K562 (cell line): Measurements from ENCODE around the gene POMGNT1. TPM values are rescaled to one million over a fixed set of nuclear protein-coding genes. Genes with fewer than 3 reads are reported as not detected.

Experiments
- ARID1B ChIP-seq: fragments of 450-650 bp; IDR thresholded peaks from 2 replicates; pipeline ENCODE4 v1.6.1; 2016; ENCODE audit warnings: antibody characterized with exemption, mild to moderate bottlenecking, inconsistent platforms
- BCOR ChIP-seq: fragments of 450-650 bp; IDR thresholded peaks from 2 replicates; pipeline ENCODE4 v1.6.1; 2016
- CAMTA2 ChIP-seq: fragments of 250-450 bp; sonication (Bioruptor Pico); conservative IDR thresholded peaks from 2 replicates; pipeline ENCODE4 v1.5.1; 2022
- CHD2 ChIP-seq: IDR thresholded peaks from 2 replicates; pipeline ENCODE4 v1.6.1; 2011; ENCODE audit warnings: low read depth, low read length
- DEAF1 ChIP-seq: fragments of 450-650 bp; formaldehyde crosslinking; IDR thresholded peaks from 2 replicates; pipeline ENCODE4 v1.4.0; 2020; ENCODE audit warnings: mild to moderate bottlenecking, moderate library complexity
- DNMT1 ChIP-seq: fragments of 450-650 bp; IDR thresholded peaks from 2 replicates; pipeline ENCODE4 v1.6.1; 2016; ENCODE audit warnings: antibody characterized with exemption, mild to moderate bottlenecking
- EHMT2 ChIP-seq: fragments of 450-650 bp; IDR thresholded peaks from 2 replicates; pipeline ENCODE4 v1.6.1; 2018; ENCODE audit warnings: antibody characterized with exemption
- ILK ChIP-seq: fragments of 450-650 bp; IDR thresholded peaks from 2 replicates; pipeline ENCODE4 v1.6.1; 2016; ENCODE audit warnings: missing genetic modification characterization, low read depth, mild to moderate bottlenecking, missing compliant biosample characterization, moderate library complexity, borderline replicate concordance
- KDM4B ChIP-seq, 2 experiments: fragments of 450-650 bp in 1 of 2; sonication (generic) in 1 of 2; IDR thresholded peaks; 2 replicates each; pipeline ENCODE4 v1.6.1; 2016 to 2017; ENCODE audit warnings: borderline replicate concordance in 2 of 2, antibody characterized with exemption in 1 of 2, low read depth in 1 of 2, mild to moderate bottlenecking in 1 of 2
- NCOA2 ChIP-seq, 2 experiments: fragments of 450-650 bp; IDR thresholded peaks; 2 replicates each; pipeline ENCODE4 v1.6.1; 2018; ENCODE audit warnings: mild to moderate bottlenecking in 2 of 2, moderate library complexity in 1 of 2; ENCODE audit not compliant: partially characterized antibody in 2 of 2
- POU5F1 ChIP-seq: fragments of 150-350 bp; IDR thresholded peaks from 2 replicates; pipeline ENCODE4 v1.6.1; 2014; ENCODE audit warnings: borderline replicate concordance, low read length, low read depth, mild to moderate bottlenecking; ENCODE audit not compliant: partially characterized antibody
- REST ChIP-seq, 2 experiments: fragments of 450-650 bp; formaldehyde crosslinking in 1 of 2; IDR thresholded peaks; 2 replicates each; pipeline versions ENCODE4 v1.4.0 to v1.6.1; 2014 to 2020; ENCODE audit warnings: mild to moderate bottlenecking in 2 of 2, borderline replicate concordance in 1 of 2, low read depth in 1 of 2
- SMARCA4 ChIP-seq: fragments of 450-650 bp; IDR thresholded peaks from 2 replicates; pipeline ENCODE4 v1.6.1; 2016
- ZNF316 ChIP-seq: fragments of 450-650 bp; IDR thresholded peaks from 2 replicates; pipeline ENCODE4 v1.6.1; 2016
- polyA plus RNA-seq, 8 experiments: library from polyadenylated mRNA; depleted of rRNA in 4 of 8; stranded (reverse) in 5 of 8; unstranded in 3 of 8; fragments of >200 nt; fragmentation: Nextera tagmentation in 2 of 8; fragmentation: Illumina TruSeq in 1 of 8; extraction: Ambion mirVana in 2 of 8; extraction: Trizol in 1 of 8; gene quantifications; 2 replicates each; pipeline versions ENCODE4 v1.2.1 to v1.2.3, GENCODE V29; 2011 to 2014; ENCODE audit warnings: inconsistent platforms in 1 of 8, missing spikeins in 1 of 8
- total RNA-seq, 7 experiments: library from RNA; depleted of rRNA in 6 of 7; stranded (reverse); fragments of >200 nt in 6 of 7; fragmentation: Illumina TruSeq in 2 of 7; extraction: Trizol in 2 of 7; gene quantifications; 2 replicates each; pipeline versions ENCODE4 v1.2.1 to v1.2.3, GENCODE V29; 2011 to 2021; ENCODE audit warnings: low replicate concordance in 1 of 7
- TF ChIP-seq, protein P1 (sequence below): IDR thresholded peaks from 2 replicates; pipeline ENCODE4 v1.6.1; 2016; ENCODE audit warnings: missing genetic modification characterization, missing compliant biosample characterization

Gene POMGNT1
- total and polyA plus RNA-seq, 9 of the 15 experiments (the other 6 are each of a cell fraction or from before 2014, with no cell fraction given), result 14.1 to 58.9 (median 37.8) TPM

GRCh38 chr1:46179138-46180081, 18.8 kb downstream of the POMGNT1 start (continued):
- peak; percentile 95 for TF ChIP-seq REST (IDR thresholded peaks at IDR 0.05; ENCODE audit: borderline replicate concordance)
- no peak for TF ChIP-seq REST (CRISPR knock-in tag; IDR thresholded peaks at IDR 0.05; ENCODE audit: low read depth)
- no peak for TF ChIP-seq CHD2
- no peak for TF ChIP-seq ILK (tag)
- TF ChIP-seq SMARCA4, result peak; percentile 42
- TF ChIP-seq DEAF1, result peak; percentile 100
- TF ChIP-seq, protein P1, sequence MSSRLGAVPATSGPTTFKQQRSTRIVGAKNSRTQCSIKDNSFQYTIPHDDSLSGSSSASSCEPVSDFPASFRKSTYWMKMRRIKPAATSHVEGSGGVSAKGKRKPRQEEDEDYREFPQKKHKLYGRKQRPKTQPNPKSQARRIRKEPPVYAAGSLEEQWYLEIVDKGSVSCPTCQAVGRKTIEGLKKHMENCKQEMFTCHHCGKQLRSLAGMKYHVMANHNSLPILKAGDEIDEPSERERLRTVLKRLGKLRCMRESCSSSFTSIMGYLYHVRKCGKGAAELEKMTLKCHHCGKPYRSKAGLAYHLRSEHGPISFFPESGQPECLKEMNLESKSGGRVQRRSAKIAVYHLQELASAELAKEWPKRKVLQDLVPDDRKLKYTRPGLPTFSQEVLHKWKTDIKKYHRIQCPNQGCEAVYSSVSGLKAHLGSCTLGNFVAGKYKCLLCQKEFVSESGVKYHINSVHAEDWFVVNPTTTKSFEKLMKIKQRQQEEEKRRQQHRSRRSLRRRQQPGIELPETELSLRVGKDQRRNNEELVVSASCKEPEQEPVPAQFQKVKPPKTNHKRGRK (tag), result peak; percentile 67
- peak; percentile 65 for TF ChIP-seq ARID1B
- TF ChIP-seq POU5F1, result peak; percentile 35
- peak; percentile 36; the same call in 1 of the 2 replicates for TF ChIP-seq EHMT2
- 0 out of 2 replicates have a peak, but pooled peaks have one; percentile 82 for TF ChIP-seq DNMT1
- no peak for TF ChIP-seq CAMTA2 (CRISPR knock-in tag)
- TF ChIP-seq NCOA2 (IDR thresholded peaks at IDR 0.05; ENCODE audit: partially characterized antibody in 2 of 2), result no peak
- no peak for TF ChIP-seq KDM4B (IDR thresholded peaks at IDR 0.05; ENCODE audit: borderline replicate concordance in 2 of 2, low read depth in 1 of 2)
- TF ChIP-seq BCOR, result peak; percentile 65
- no peak for TF ChIP-seq ZNF316
